Skeletal muscle cell (primary cell): Measurements from ENCODE around the gene LRRFIP2.
"Not testable (repeated sequence)": the region's sequence is repeated elsewhere in the genome, so short reads cannot be mapped to it uniquely, and the experiment has no call there.

Experiments
- DNase-seq: peaks from one replicate; pipeline ENCODE4 v3.0.0-alpha.2; 2010; ENCODE audit warnings: low read depth
- H3K4me3 ChIP-seq: 2 replicates; pipeline ENCODE4 v1.5.1; 2011; ENCODE audit warnings: low read depth, mild to moderate bottlenecking, control low read depth, low read length, moderate library complexity

The LRRFIP2 gene

GRCh38 chr3:37174532-37175126 is at the start of gene LRRFIP2:
TSS of gene LRRFIP2 (minus strand) at chr3:37174582. CDS start at chr3:37148983, 25,599 bp downstream.
- peak within 1 kb of the TSS; percentile 79 for H3K4me3 ChIP-seq
- DNase-seq = no peak

- H3K4me3 ChIP-seq = no peak overlapping the region
- DNase-seq = no peak
Measured at GRCh38 chr3:37223576-37223975, 49.2 kb upstream of the LRRFIP2 start.

GRCh38 chr3:37223141-37223558 is 48.8 kb upstream of the LRRFIP2 start:
- no peak for DNase-seq
- no peak overlapping the region for H3K4me3 ChIP-seq

DNA sequence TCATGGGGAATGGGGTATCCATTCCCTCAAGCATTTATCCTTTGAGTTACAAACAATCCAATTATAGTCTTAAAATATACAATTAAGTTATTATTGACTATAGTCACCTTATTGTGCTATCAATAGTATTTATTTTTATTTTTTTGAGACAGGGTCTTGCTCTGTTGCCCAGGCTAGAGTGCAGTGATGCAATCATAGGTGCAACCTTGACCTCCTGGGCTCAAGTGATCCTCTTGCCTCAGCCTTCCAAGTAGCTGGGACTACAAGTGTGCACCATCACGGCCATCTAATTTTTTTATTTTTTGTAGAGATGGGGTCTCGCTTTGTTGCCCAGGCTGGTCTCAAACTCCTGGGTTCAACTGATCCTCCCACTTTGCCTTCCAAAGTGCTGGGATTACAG is 48.2 kb upstream of the LRRFIP2 start:
- H3K4me3 ChIP-seq, DNase-seq: not testable (repeated sequence)

DNA sequence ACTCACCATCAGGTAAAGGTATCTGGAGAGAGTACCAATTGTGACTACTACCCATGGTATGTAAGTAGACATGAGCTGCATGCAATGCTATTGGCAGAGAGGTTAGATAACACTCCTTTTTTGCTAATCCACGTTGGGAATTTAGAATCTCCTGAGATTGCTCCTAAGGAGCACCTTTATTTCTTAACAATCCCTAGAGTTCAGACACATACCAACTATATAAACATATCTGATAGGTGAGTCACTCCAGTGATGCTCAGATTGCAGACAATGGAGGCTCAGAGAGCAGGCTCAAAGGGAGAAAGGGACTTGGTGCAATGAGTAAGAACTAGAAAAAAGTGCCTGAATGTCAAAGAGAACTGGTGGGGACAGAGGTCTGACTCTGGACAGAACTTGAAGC is 47.0 kb upstream of the LRRFIP2 start:
- no peak for DNase-seq
- no peak overlapping the region for H3K4me3 ChIP-seq

DNA sequence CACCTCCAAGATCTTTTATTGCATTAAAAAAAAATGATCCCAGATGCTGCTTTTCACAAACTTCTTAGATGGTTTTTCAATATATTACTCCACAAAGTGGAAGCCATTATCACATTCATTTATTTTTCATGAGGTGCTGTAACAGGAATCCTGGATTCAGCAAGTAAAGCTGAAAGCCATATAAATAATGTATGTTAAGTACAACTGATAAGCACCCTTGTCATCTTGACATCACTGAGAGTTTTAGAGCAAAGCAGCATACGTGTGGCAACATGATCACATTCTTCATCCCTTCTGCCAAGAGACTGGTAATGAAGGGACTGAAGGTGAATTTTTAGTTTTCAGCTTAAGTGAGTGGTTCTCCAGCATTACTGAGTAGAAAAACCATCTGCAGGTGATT is 44.9 kb upstream of the LRRFIP2 start:
- no peak overlapping the region for H3K4me3 ChIP-seq
- DNase-seq = no peak

- H3K4me3 ChIP-seq = no peak overlapping the region
- no peak for DNase-seq
Measured at GRCh38 chr3:37218206-37218605, 43.8 kb upstream of the LRRFIP2 start.

DNA sequence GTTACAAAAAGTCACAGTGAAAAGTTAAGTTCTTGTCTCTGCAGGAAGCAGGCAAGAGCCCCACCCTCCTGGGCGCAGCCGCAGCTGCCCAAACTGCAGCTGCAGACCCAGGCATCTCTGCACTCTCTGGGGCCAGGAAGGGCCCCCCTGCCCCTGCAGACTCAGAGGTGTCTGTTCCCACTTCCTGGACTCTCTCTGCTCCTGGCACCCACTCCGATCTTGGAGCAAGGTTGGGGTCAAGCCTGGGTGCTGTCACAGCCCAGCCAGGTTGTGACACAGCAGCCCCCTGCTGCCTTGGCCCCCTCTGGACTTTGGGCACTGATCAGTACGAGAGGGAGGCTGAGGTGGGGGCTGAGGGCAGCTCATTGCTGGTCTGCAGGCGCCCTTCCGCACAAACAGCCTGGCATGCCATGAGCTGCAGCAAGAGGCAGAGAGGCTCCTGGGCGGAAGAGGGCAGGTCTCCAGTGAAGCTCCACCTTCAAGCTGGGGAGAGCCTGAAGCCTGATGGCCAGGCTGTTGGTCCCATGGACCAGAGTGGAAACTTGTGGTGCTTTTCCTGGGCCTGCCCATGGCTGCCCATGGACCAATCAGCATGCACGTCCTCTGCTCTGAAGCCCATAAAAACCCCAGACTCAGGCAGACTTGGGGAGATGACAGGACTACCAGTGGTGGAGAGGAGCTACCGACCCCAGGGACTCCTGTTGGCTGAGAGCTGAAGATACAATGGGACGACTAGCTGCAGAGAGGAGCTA is 42.9 kb upstream of the LRRFIP2 start:
- DNase-seq = no peak

DNA sequence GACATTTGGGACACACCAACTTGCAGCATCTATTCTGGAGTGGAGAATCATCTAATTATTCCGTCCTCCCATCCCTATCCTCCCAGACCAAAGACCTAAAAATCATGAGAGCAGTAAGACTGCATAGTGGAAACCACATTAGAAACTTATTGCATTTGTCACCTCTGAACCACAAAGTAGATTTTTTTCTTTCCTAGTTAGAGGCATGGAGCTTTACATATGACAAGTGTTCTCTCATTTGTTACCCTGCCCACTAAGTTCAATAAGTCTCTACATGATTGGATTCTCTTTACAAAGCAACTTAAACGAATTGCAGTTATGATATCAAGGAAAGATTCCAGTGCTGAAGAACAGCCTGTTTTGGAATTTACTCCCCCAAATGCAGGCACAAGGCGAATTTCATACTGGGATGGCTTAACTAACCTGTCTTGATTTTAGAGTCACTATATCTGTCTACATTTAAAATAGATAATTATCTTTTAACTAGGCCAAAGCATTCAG is 42.3 kb upstream of the LRRFIP2 start:
- no peak for DNase-seq
- no peak overlapping the region for H3K4me3 ChIP-seq

More for the DNA sequence above, 42.9 kb upstream of the LRRFIP2 start:
- no peak overlapping the region for H3K4me3 ChIP-seq

DNA sequence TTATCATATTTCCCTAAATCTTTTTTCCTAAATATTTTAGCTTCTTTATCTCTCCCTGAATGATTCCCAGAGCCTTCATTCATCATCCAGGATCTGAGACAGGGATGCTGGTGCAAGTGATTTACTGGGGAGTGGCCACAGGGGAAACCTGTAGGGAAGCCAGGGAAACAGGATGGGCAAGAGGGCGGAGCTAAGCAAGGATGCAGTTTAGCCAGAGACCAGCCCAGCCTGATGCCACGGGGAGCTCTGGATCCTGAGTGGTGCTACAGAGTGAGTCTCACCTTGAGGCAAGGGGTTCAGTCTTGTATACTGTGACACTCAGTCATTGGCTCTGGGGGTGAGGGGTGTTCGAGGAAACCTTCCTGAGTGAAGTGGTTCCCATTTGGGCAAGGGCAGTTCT is 39.7 kb upstream of the LRRFIP2 start:
- no peak for DNase-seq
- H3K4me3 ChIP-seq = no peak overlapping the region

DNA sequence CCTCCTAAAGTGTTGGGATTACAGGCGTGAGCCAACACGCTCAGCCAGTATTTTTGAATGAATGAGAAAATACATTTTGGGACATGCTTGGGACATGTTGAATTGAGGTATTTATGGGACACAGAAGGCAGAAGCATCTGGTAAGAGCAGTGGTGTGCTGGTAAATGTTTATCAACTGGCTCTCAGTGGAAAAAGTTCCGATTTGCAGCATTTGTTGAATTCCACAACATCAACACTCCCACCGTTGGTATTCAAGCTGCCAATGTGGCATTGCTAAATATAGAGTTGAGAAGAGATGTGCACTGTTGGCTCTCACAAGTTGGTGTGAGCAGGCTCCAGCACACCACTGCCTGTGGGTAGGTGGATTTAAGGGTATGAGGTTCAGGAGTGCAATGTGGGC is 35.8 kb upstream of the LRRFIP2 start:
- H3K4me3 ChIP-seq = no peak overlapping the region
- no peak for DNase-seq

DNA sequence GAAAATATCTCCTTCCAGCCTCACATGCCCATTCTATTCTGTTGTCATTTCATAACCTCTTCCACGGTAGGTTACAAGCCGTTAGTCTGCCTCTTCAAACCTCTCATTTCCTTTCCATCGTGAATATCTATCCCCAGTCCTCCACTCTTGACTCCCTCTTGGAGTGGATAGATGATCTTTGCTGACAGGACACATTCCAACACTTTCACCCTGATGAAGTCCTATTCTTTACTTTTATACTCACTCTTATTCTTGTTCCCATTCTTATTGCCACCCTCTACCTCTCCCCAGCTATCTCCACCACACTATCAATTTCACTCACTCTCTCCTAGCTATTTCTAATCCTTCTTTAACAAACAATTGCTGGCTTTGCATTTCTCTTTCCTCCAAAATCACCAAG is 34.2 kb upstream of the LRRFIP2 start:
- not testable (repeated sequence) for DNase-seq, H3K4me3 ChIP-seq

DNA sequence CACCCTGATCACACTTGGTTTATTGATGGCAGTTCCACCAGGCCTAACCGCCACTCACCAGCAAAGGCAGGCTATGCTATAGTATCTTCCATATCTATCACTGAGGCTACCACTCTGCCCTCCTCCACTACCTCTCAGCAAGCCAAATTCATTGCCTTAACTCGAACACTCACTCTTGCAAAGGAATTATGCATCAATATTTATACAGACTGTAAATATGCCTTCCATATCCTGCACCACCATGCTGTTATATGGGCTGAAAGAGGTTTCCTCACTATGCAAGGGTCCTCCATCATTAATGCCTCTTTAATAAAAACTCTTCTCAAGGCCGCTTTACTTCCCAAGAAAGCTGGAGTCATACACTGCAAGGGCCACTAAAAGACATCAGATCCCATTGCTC is 33.6 kb upstream of the LRRFIP2 start:
- not testable (repeated sequence) for DNase-seq, H3K4me3 ChIP-seq

DNA sequence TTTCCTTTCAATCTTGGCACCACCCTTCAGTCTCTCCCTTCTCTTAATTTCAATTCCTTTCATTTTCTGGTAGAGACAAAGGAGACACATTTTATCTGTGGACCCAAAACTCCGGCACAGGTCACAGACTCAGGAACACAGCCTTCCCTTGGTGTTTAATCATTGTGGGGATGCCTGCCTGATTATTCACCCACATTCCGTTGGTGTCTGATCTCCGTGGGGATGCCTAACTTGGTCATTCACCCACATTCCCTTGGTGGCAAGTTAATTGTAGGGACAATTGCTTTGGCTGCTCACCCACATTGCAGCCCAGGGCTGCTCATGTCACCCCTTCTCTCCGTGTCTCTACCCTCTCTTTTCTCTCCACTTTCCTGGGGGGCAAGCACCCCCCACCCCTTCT is 31.7 kb upstream of the LRRFIP2 start:
- DNase-seq, H3K4me3 ChIP-seq: not testable (repeated sequence)

- no peak for DNase-seq
- no peak overlapping the region for H3K4me3 ChIP-seq
Measured at GRCh38 chr3:37204314-37204713, 29.9 kb upstream of the LRRFIP2 start.

DNA sequence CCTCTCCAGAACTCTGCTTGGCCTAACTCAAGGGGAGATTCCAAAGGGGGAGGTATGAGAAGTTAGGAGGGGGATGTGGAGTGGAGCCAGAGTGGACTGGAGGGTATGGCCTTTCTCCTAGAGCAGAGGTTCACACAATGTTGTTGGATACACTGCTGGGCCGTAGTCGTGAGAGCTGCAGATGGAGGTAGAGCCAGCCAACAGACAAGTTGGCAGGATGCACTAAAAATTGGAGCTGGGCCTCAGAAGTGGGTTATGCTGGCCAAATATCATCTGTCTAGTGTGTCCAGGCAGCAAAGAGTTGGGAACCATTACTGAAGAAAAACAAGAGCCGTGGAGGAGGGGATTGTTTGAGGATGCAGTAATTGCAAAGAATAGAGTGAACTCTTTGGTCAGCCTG is 27.7 kb upstream of the LRRFIP2 start:
- DNase-seq = no peak

GRCh38 chr3:37200141-37200540 is 25.8 kb upstream of the LRRFIP2 start:
- no peak for DNase-seq

More for the DNA sequence above, 27.7 kb upstream of the LRRFIP2 start:
- no peak overlapping the region for H3K4me3 ChIP-seq

GRCh38 chr3:37198996-37199395 is 24.6 kb upstream of the LRRFIP2 start:
- no peak overlapping the region for H3K4me3 ChIP-seq
- no peak for DNase-seq

More at GRCh38 chr3:37200141-37200540, 25.8 kb upstream of the LRRFIP2 start:
- no peak overlapping the region for H3K4me3 ChIP-seq

- no peak for DNase-seq
- no peak overlapping the region for H3K4me3 ChIP-seq
Measured at GRCh38 chr3:37198547-37198946, 24.2 kb upstream of the LRRFIP2 start.

- H3K4me3 ChIP-seq = no peak overlapping the region
- peak; percentile 36 for DNase-seq
Measured at GRCh38 chr3:37197810-37198371, 23.5 kb upstream of the LRRFIP2 start.

- DNase-seq = no peak
Measured at GRCh38 chr3:37194533-37194932, 20.2 kb upstream of the LRRFIP2 start.

More at GRCh38 chr3:37194533-37194932, 20.2 kb upstream of the LRRFIP2 start:
- H3K4me3 ChIP-seq = no peak overlapping the region
